Immature natural killer cell (primary cell): ENCODE data around the gene ZNF423. TPM values are rescaled to one million over a fixed set of nuclear protein-coding genes. Genes with fewer than 3 reads are reported as not detected.
A peak's percentile ranks its signal among the peaks of the same experiment; 100 is the strongest.
"Not testable (repeated sequence)": the region's sequence is repeated elsewhere in the genome, so short reads cannot be mapped to it uniquely, and the experiment has no call there.

Experiments used
- DNase-seq, 3 donors: peaks; one replicate each; pipeline ENCODE4 v3.0.0; 2022; ENCODE audit warnings: mixed read lengths in 1 of 3
- H3K27ac Mint-ChIP-seq, 6 donors: one replicate each; pipeline ENCODE4 v1.8.0; 2020; ENCODE audit warnings: mixed read lengths in 6 of 6, mild to moderate bottlenecking in 5 of 6, inconsistent platforms in 4 of 6, moderate library complexity in 3 of 6
- H3K27me3 Mint-ChIP-seq, 3 donors: one replicate each; pipeline ENCODE4 v1.8.0; 2020 to 2021; ENCODE audit warnings: low read depth in 3 of 3, mild to moderate bottlenecking in 3 of 3, mixed read lengths in 3 of 3, moderate library complexity in 3 of 3, inconsistent platforms in 1 of 3
- H3K36me3 Mint-ChIP-seq, 3 donors: one replicate each; pipeline ENCODE4 v1.8.0; 2020; ENCODE audit warnings: mixed read lengths in 3 of 3, inconsistent platforms in 2 of 3, mild to moderate bottlenecking in 2 of 3
- H3K4me1 Mint-ChIP-seq, 2 donors: one replicate each; pipeline ENCODE4 v1.8.0; 2020; ENCODE audit warnings: inconsistent platforms in 2 of 2, mild to moderate bottlenecking in 2 of 2, mixed read lengths in 2 of 2, moderate library complexity in 1 of 2
- H3K4me3 Mint-ChIP-seq, 5 donors: one replicate each; pipeline ENCODE4 v1.8.0; 2020; ENCODE audit warnings: mild to moderate bottlenecking in 5 of 5, mixed read lengths in 5 of 5, inconsistent platforms in 3 of 5, moderate library complexity in 3 of 5
- H3K9me3 Mint-ChIP-seq, 6 donors: one replicate each; pipeline ENCODE4 v1.8.0; 2020; ENCODE audit warnings: mild to moderate bottlenecking in 6 of 6, mixed read lengths in 6 of 6, inconsistent platforms in 4 of 6, moderate library complexity in 3 of 6
- polyA plus RNA-seq, 3 donors: library from polyadenylated mRNA; unstranded; fragments of 300-500 nt; fragmentation: Illumina TruSeq; gene quantifications; one replicate each; pipeline ENCODE4 v1.2.3, GENCODE V29; 2021

The ZNF423 gene
- polyA plus RNA-seq, 3 donors from 2014 or later = not detected

DNA sequence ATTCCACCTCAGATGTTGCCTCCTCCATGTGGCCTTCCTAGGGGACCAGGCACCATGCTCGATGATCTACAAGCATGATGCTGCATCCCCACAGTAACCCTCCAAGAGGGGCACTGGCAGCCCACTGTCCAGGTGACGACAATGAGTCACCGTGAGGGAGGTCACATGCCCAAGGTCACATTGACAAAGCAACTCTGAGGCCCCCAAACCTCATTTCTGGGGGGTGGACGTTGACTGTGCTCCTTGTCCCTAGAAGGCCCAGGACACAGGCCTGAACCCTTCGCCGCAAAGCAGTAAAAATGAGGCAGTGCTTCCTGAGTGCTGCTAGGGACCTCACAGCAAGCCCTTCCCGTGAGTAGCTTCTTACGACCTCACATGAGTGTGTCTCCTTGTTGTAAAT lies 345.8 kb downstream of the ZNF423 start:
- Mint-ChIP-seq H3K4me1 (no peaks in the 10 kb centered on the region), H3K9me3 (no peaks in the 10 kb centered on the region), H3K4me3 (no peak overlapping the region), H3K27me3 (peaks cover 0 to 2% (median 2%) of the 10 kb centered on the region in 3 donors), H3K27ac (no peak overlapping the region), H3K36me3 (no peaks in the 10 kb centered on the region)
- no peak for DNase-seq

DNA sequence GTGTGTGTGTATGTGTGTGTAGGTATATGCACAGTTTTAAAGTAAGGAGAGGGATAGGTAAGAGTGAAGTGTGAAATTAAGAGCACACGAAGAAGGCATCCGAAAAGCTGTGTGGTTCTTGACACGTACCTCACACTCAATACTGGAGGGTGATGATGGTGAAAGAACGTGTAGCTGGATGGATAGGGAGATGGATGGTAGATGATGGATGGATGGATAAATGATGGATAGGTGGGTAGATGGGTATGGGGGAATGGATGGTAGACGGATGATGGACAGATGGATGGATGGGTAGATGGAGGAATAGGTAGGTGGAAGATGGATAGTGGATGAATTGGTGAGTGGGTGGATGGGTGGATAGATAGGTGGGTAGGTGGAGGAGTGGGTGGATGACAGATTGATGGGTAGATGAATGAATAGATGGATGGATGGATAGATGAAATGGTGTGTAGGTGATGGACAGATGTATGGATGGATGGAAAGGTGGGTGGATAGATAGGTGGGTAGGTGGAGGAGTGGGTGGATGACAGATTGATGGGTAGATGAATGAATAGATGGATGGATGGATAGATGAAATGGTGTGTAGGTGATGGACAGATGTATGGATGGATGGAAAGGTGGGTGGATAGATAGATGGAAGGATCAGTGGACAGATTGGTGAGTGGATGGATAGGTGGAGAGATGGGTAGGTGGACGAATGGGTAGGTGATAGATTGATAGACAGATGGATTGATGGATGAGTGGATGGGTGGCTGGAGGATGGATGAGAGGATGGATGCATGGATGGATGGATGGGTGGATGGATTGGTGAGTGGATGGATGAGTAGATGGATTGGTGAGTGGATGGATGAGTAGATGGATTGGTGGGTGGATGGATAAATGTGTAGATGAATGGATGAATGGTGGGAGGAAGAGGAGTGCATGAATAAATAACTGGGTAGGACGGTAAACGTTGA lies 349.6 kb downstream of the ZNF423 start:
- H3K4me3 Mint-ChIP-seq, H3K27me3 Mint-ChIP-seq, H3K9me3 Mint-ChIP-seq, H3K36me3 Mint-ChIP-seq, H3K27ac Mint-ChIP-seq, DNase-seq: not testable (repeated sequence)
- peaks cover 11 to 26% of the 10 kb centered on the region in 2 donors for H3K4me1 Mint-ChIP-seq

DNA sequence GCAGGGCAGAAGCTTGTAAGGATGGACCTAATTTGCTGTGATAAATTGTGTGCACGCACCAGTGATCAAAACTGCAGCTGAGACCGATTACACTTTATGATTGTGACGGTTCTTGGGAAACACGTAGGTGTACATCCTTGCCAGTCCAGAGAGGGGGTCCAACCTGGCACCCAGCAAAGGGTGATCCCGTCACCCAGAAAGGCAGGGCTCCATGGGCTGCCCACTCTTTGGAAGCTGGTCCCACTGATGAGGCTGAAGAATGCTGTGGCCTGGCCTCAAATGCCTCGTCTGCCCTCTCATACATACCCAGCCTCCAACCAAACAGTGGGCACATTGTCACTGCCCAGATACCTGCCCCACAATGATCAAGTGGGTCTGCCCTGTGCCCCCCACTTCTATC lies 350.4 kb downstream of the ZNF423 start:
- peaks cover 11 to 26% of the 10 kb centered on the region in 2 donors for H3K4me1 Mint-ChIP-seq

DNA sequence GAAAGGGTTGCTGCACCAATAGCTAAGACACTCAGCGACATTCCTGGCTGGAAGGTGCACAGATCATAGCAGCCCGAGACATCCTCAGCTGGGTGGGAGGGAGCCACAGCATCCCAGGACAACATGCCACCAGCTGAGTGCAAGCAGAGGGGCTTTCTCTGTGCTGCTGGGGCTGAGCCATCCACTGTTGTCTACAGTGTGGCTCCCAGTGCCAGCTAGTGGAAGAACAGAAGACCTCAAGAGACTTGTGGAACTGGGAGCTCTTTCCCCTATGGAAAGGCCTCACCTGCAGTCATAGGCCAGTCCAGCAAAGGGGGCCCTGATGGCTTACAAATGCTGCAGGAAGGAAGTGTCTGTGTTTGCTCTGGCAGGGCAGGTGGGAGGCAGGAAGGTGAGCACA lies 351.3 kb downstream of the ZNF423 start:
- Mint-ChIP-seq H3K4me3 (no peak overlapping the region), H3K4me1 (peaks cover 11 to 26% of the 10 kb centered on the region in 2 donors), H3K27me3 (peaks cover 0 to 2% (median 2%) of the 10 kb centered on the region in 3 donors), H3K27ac (no peak overlapping the region), H3K36me3 (no peaks in the 10 kb centered on the region), H3K9me3 (no peaks in the 10 kb centered on the region)
- DNase-seq = no peak

More for the DNA sequence above, 350.4 kb downstream of the ZNF423 start:
- Mint-ChIP-seq H3K9me3 (no peaks in the 10 kb centered on the region), H3K4me3 (no peak overlapping the region), H3K27ac (no peak overlapping the region), H3K27me3 (peaks cover 0 to 2% (median 2%) of the 10 kb centered on the region in 3 donors), H3K36me3 (no peaks in the 10 kb centered on the region)
- no peak for DNase-seq

DNA sequence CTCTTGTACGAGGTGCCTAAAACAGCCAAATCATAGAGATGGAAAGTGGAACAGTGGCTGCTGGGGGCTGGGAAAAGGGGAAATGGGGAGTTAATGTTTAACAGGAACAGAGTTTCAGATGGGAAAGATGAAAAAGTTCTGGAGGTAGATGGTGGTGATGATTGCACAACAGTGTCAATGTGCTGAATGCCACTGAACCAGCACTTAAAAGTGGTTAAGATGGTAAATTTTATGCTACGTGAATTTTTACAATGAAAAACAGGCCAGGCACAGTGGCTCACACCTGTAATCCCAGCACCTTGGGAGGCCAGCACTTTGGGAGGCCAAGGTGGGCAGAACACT lies 351.9 kb downstream of the ZNF423 start:
- H3K27ac Mint-ChIP-seq = no peak overlapping the region
- no peaks in the 10 kb centered on the region for H3K36me3 Mint-ChIP-seq

DNA sequence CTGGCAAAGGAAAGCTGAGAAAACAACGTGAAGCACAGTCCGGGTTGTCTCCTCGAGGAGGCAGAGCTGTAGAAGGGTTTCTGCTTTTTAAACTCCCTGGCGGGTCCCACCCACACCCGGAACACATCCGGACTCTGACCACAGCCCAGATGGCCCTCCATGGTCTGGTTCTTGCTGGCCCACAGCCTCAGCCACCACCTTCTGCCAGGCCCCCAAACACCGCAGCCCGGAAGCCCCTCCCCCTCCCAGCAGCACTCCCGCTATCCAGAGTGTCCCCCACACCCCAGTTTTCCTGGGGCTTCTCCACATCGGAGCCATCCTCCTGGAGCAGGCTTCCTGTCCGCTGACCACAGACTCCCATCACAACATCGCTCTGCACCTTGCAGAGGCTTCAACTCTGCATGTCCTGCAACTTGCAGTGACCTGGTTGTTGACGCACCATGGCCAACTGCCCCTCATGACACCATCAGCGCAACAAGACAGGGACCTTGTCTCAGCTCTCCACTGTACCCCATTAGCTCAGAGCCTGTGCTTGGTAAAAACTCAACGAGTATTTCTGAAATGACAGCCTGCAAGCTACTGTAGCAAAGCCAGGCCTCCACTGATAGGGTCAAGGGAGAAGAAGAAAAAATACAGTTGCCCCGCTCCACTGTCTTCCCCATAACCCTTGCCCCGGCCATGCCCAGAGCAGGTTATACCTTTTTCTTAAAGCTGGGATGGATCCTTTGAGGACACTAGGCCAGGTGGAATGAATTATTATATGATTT lies 352.5 kb downstream of the ZNF423 start:
- Mint-ChIP-seq H3K4me1 (peaks cover 11 to 26% of the 10 kb centered on the region in 2 donors), H3K4me3 (peak overlapping the region in 4 of 5 donors; percentile 15 to 63 (median 55)), H3K27me3 (peaks cover 0 to 2% (median 2%) of the 10 kb centered on the region in 3 donors), H3K9me3 (no peaks in the 10 kb centered on the region), H3K27ac (peak overlapping the region in 2 of 6 donors; percentile 7 to 78), H3K36me3 (no peaks in the 10 kb centered on the region)
- peak in 1 of 3 donors; percentile 9 for DNase-seq

More for the DNA sequence above, 351.9 kb downstream of the ZNF423 start:
- no peaks in the 10 kb centered on the region for H3K9me3 Mint-ChIP-seq
- peaks cover 11 to 26% of the 10 kb centered on the region in 2 donors for H3K4me1 Mint-ChIP-seq
- peaks cover 0 to 2% (median 2%) of the 10 kb centered on the region in 3 donors for H3K27me3 Mint-ChIP-seq
- no peak for DNase-seq
- H3K4me3 Mint-ChIP-seq = no peak overlapping the region

DNA sequence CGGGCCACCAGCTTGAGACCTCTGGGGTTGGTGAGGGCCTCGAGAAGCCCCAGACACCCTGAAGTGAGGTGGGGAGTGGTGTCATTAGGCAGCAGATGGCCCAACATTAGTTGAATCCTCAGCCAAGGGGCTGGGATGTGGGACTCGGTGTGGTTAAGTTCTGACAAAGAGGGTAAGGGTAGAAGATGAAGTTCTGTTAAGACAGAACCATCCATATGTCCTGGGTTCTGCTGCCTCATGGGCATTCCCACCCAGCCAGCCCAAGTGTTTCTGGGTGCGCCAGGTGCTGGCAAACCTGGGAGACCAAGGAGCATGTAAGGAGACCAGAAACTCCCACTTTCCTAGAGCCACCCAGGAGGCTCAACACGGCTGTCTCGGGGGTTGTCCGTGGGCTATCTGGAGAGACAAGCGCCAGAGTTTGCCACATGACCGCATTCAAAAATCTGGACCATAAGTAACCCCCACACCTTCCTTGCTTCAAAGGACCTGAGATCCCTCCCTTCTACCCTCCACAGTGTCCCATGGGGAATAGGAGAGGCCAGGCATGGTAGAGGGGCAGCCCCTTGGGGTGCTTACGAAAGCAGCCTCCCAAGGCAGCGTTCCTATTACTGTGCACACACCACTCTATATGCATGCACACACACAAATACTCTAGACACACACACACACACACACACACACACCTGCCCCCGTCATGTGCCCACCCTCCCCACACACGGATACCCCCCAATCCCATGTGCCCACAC lies 353.6 kb downstream of the ZNF423 start:
- Mint-ChIP-seq H3K4me1 (peaks cover 11 to 26% of the 10 kb centered on the region in 2 donors), H3K9me3 (no peaks in the 10 kb centered on the region), H3K27me3 (peaks cover 0 to 2% (median under 1%) of the 10 kb centered on the region in 3 donors), H3K4me3 (peak overlapping the region in 1 of 5 donors; percentile 47), H3K36me3 (no peaks in the 10 kb centered on the region), H3K27ac (no peak overlapping the region)
- DNase-seq = no peak

DNA sequence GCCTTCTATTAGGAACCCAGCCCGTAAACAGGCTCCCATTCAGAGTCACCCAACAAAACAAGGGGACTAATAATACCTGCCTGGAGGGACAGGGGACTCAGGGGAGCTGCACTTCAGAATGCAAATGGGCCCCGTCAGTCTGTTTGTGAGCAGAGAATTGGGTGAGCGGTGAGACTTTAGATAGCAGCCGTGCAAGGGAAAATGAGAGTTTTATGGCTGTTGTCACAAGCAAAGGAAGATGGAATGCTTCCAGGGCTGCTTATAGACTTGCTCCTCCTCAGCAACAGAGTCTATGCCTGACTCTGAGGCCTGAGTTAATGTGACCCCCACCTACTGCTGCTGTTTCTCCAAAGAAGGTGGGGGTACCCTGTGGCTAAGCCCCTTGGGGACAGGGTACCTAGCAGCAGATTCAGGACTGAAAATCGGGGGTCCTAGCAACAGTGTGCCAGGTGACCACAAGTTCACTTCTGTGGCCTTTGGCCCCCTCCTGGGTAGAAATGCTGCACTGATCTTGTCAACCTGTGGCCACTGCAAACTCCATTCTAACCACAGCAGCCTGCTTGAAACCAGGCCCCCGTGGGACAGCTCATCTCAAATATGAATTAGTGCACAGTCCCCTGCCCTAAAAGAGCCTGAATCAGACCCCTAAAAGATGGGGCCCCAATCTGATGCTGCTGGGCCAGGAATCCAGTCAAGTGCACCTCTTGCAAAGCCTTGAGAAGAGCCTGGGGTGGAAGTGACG lies 355.9 kb downstream of the ZNF423 start:
- Mint-ChIP-seq H3K4me3 (no peak overlapping the region), H3K27me3 (peaks cover 0 to 4% (median 0%) of the 10 kb centered on the region in 3 donors)
- no peak for DNase-seq

DNA sequence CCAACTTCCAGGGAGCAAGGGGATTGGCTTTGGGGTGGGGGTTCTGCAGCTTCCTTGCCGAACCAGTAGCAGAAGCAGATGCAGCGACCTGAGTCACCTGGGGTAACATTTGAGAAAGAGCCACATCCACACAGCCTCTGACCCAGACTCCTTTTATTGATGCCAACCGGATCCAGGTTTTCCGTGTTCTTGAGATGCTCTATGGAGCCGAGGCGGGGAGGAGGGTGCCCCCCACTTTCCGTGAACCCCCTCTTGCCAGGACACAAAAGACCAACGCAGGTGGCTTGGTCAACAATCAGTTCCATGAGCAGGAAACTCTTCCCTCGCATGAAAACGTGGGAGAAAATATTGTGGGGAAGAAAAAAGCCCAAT lies 356.5 kb downstream of the ZNF423 start:
- Mint-ChIP-seq H3K4me3 (no peak overlapping the region), H3K27me3 (peaks cover 0 to 4% (median 0%) of the 10 kb centered on the region in 3 donors), H3K36me3 (no peaks in the 10 kb centered on the region), H3K4me1 (peaks cover 11 to 26% of the 10 kb centered on the region in 2 donors), H3K9me3 (no peaks in the 10 kb centered on the region), H3K27ac (no peak overlapping the region)
- DNase-seq = no peak

More for the DNA sequence above, 355.9 kb downstream of the ZNF423 start:
- peaks cover 11 to 26% of the 10 kb centered on the region in 2 donors for H3K4me1 Mint-ChIP-seq
- H3K36me3 Mint-ChIP-seq = no peaks in the 10 kb centered on the region
- H3K27ac Mint-ChIP-seq = no peak overlapping the region
- no peaks in the 10 kb centered on the region for H3K9me3 Mint-ChIP-seq

DNA sequence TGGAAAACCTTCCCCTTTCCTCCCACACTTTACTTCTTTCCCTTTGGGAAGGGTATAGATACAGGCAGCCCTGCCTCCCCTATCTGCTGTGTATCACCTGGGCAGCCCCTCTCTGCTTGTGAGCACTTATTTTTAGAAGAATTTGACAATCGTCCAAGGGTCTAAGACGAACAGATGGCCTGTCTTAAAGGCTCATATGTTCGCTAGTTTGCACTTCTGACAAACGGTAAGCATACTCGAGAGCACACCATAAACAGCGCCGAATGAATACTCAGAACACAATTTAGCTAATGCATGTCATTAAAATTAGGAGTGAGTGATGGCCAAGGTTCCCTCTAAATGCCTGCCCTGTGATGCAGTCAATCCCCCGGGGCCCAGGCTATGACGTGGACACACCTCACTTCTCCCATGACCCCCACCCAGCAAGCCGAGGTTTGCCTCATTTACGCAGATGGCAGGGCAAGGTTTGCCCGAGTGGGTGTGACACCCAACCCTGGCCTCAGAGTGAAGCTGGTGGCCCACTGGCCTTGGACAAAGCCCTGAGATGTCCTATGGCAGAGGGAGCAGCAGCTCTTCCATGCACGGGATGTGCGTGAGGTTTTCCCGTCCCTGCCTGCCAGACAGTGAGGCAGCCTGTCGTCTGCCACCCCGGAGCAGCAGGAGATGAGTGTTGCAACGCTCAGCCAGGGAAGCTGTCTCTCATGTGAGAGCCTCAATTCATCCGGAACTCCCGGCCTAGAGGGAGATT lies 357.1 kb downstream of the ZNF423 start:
- peaks cover 11 to 23% of the 10 kb centered on the region in 2 donors for H3K4me1 Mint-ChIP-seq
- peaks cover 0 to 4% (median 0%) of the 10 kb centered on the region in 3 donors for H3K27me3 Mint-ChIP-seq
- H3K4me3 Mint-ChIP-seq = no peak overlapping the region
- H3K9me3 Mint-ChIP-seq = no peaks in the 10 kb centered on the region
- H3K36me3 Mint-ChIP-seq = no peaks in the 10 kb centered on the region
- H3K27ac Mint-ChIP-seq = no peak overlapping the region
- DNase-seq = no peak

DNA sequence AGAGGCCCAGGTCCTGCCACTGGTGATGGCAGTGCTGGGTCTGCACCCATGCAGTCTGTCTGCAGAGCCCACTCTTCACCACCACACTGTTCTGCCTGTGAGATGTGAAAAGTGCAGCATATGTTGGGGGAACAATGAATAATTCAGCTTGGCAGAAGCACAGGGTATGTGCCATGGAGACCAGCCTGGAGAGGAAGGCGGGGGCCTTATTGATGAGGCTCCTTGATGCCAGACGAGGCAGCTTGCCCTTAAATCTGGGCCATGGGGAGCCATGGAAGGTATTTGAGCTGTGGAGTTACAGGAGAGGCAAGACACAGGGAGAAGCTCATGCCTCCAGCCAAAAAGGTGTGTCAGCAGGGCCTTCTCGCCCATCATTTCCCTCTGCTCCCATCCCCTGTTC lies 357.6 kb downstream of the ZNF423 start:
- Mint-ChIP-seq H3K4me1 (peaks cover 6 to 18% of the 10 kb centered on the region in 2 donors), H3K4me3 (no peak overlapping the region), H3K27ac (no peak overlapping the region), H3K27me3 (peaks cover 0 to 4% (median 4%) of the 10 kb centered on the region in 3 donors), H3K36me3 (no peaks in the 10 kb centered on the region), H3K9me3 (no peaks in the 10 kb centered on the region)
- DNase-seq = no peak

DNA sequence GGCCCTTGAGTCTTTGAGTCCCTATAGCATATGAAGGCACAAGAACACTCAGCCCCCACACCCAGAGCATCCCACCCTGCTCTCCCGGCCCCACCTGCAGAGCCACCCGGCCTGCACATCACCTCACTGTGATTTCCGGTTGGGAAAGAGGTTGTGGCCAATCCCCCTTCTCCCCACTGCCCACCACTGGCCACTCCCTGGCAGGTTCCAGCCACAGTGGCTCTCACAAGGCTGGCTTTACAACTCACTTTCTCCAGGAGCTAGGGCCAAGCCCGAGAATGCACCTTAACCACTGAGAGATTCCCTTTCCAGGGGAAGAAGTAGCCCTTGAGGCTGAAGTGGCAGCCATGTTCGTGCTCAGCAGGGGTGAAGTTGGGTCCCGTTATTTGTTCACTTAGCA lies 358.4 kb downstream of the ZNF423 start:
- Mint-ChIP-seq H3K36me3 (no peaks in the 10 kb centered on the region), H3K27me3 (peaks cover 0 to 4% (median 4%) of the 10 kb centered on the region in 3 donors), H3K4me3 (no peak overlapping the region), H3K4me1 (peaks cover 0 to 10% of the 10 kb centered on the region in 2 donors), H3K9me3 (no peaks in the 10 kb centered on the region), H3K27ac (no peak overlapping the region)
- DNase-seq = no peak
